ENCODE measurements around the gene GTF3C2.

DNA sequence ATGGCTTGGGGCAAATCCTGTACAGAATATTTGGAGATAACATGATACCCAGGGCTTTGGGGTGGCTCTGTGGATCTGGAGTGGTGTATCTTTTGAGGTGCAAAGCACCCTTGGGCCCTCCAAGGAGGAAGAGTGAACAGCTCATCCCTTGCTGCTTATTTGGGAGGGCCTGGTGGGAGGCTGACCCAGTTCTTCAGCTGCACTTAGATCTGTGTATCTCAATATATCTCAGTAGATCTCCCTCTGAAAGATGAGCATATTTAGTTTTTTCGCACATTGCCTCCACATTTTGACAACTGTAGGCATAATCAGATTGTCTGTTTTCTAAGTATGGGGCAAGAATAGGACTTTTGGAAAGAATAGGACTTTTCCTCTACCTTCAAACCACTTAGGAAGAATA is 71.6 kb downstream of the GTF3C2 start:
- TF ChIP-seq ZNF19 (tag by site-specific recombination; IDR thresholded peaks at IDR 0.05; ENCODE audit: low read depth), result no peak
- TF ChIP-seq ZNF174 (tag by site-specific recombination; IDR thresholded peaks at IDR 0.05), result no peak
